ENCODE data around the gene CMTR1.

GRCh38 chr6:37417393-37417792 is 15.6 kb upstream of the CMTR1 start:
- no peak for TF ChIP-seq EZH2 (IDR thresholded peaks at IDR 0.05; ENCODE audit: low read length, unreplicated experiment)
- TF ChIP-seq CTCF (conservative IDR thresholded peaks at IDR 0.05; ENCODE audit: low read depth, low read length) = no peak
- no peak for TF ChIP-seq EZH2phosphoT487 (IDR thresholded peaks at IDR 0.05; ENCODE audit: borderline replicate concordance, low read length)

Measured in PC-3 (cell line).